A673 (cell line): ENCODE data around the gene MST1. TPM values are rescaled to one million over a fixed set of nuclear protein-coding genes. Genes with fewer than 3 reads are reported as not detected.

ENCODE experiments used
- BruUV-seq: library from RNA; stranded (reverse); fragments of 400-500 nt; replicated peaks from 2 replicates; lab custom pipeline; 2021; lab: Mats Ljungman, UMichigan
- CTCF ChIA-PET: fragments of 300-600 bp; sonication (Branson Sonifier 250); formaldehyde crosslinking; loops from one replicate; lab custom pipeline; 2022; ENCODE audit warnings: antibody characterized with exemption; lab: Charles Lee
- POLR2A ChIA-PET: fragments of 300-600 bp; sonication (Branson Sonifier 250); formaldehyde crosslinking; loops from one replicate; lab custom pipeline; 2022; ENCODE audit warnings: antibody characterized with exemption; ENCODE audit not compliant: low non-redundant PET; lab: Charles Lee
- DNase-seq: peaks from one replicate; pipeline ENCODE4 v3.0.0-alpha.2; 2015; ENCODE audit warnings: low spot score
- H3K27ac ChIP-seq: fragments of 200-600 bp; sonication (generic); 2 replicates; pipeline ENCODE4 v1.5.1; 2016; ENCODE audit warnings: mixed run types, low read depth, mild to moderate bottlenecking, mixed read lengths, antibody characterized with exemption, low read length; ENCODE audit not compliant: poor library complexity, severe bottlenecking
- H3K27me3 ChIP-seq: fragments of 200-600 bp; sonication (generic); replicated peaks from 2 replicates; pipeline ENCODE4 v1.6.1; 2017; ENCODE audit warnings: mixed run types, low read depth, mild to moderate bottlenecking, mixed read lengths, antibody characterized with exemption, low read length; ENCODE audit not compliant: insufficient read depth, poor library complexity
- H3K36me3 ChIP-seq: fragments of 200-600 bp; sonication (generic); 2 replicates; pipeline ENCODE4 v1.6.1; 2016; ENCODE audit warnings: mixed run types, mild to moderate bottlenecking, mixed read lengths, antibody characterized with exemption, low read length; ENCODE audit not compliant: insufficient read depth, poor library complexity, severe bottlenecking
- H3K4me1 ChIP-seq: fragments of 200-600 bp; sonication (generic); 2 replicates; pipeline ENCODE4 v1.6.1; 2017; ENCODE audit warnings: mixed run types, mild to moderate bottlenecking, mixed read lengths, antibody characterized with exemption, low read length; ENCODE audit not compliant: insufficient read depth, poor library complexity, severe bottlenecking
- H3K4me3 ChIP-seq: fragments of 200-600 bp; sonication (generic); 2 replicates; pipeline ENCODE4 v1.5.1; 2016; ENCODE audit warnings: low read depth, mixed run types, mild to moderate bottlenecking, mixed read lengths, low read length; ENCODE audit not compliant: poor library complexity, severe bottlenecking
- H3K9me3 ChIP-seq: fragments of 200-600 bp; sonication (generic); 2 replicates; pipeline ENCODE4 v1.6.1; 2016; ENCODE audit warnings: mixed run types, low read depth, mild to moderate bottlenecking, mixed read lengths, antibody characterized with exemption, low read length; ENCODE audit not compliant: poor library complexity, severe bottlenecking
- EZH2 ChIP-seq: fragments of 200-600 bp; sonication (generic); IDR thresholded peaks from 2 replicates; pipeline ENCODE4 v1.6.1; 2017; ENCODE audit warnings: borderline replicate concordance, low read depth, mild to moderate bottlenecking, mixed read lengths, antibody characterized with exemption, low read length; ENCODE audit not compliant: poor library complexity, severe bottlenecking
- intact Hi-C: fragments of 100-400 bp; cut with micrococcal nuclease; formaldehyde crosslinking; loops from one replicate; pipeline ENCODE4 v1.10.0; 2022; ENCODE audit not compliant: unreplicated experiment
- total RNA-seq: library from RNA; stranded (reverse); gene quantifications from 2 replicates; pipeline ENCODE4 v1.2.3, GENCODE V29; 2021
- TF ChIP-seq, protein P1 (sequence below): fragments of 300-800, 200-600 bp; sonication (generic); conservative IDR thresholded peaks from 2 replicates; pipeline ENCODE4 v1.5.1; 2017; ENCODE audit warnings: low read depth, mild to moderate bottlenecking, antibody characterized with exemption, low read length, moderate library complexity, mixed read lengths

The MST1 gene
- total RNA-seq, 1 experiment from 2014 or later, result 3.7 TPM

DNA sequence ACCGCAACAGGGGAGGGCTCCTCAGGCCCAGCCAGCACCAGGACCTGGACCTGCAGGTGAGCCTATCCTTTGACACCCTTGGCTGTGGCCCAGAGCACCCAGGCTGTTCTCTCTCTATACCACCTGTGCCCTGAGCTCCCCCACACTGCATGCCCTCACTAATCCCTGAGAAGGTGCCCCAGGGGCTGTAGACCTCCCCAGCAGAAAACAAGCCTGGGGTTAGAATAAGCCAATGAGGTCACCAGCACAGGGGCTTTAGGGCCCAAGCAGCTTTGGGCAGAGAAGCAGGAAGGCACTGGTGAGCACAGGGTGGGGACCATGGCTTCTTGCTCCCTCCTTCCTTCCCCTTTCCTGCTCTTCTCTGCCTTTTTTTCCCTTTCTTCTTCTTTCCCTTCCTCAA is 25.4 kb downstream of the MST1 start:
- CTCF ChIA-PET, result no interaction called here
- Histone ChIP-seq H3K4me3 (no peak overlapping the region), H3K4me1 (no peaks in the 10 kb centered on the region), H3K9me3 (no peaks in the 10 kb centered on the region), H3K27ac (no peak overlapping the region), H3K27me3 (no peaks in the 10 kb centered on the region), H3K36me3 (no peaks in the 10 kb centered on the region)
- TF ChIP-seq, protein P1, sequence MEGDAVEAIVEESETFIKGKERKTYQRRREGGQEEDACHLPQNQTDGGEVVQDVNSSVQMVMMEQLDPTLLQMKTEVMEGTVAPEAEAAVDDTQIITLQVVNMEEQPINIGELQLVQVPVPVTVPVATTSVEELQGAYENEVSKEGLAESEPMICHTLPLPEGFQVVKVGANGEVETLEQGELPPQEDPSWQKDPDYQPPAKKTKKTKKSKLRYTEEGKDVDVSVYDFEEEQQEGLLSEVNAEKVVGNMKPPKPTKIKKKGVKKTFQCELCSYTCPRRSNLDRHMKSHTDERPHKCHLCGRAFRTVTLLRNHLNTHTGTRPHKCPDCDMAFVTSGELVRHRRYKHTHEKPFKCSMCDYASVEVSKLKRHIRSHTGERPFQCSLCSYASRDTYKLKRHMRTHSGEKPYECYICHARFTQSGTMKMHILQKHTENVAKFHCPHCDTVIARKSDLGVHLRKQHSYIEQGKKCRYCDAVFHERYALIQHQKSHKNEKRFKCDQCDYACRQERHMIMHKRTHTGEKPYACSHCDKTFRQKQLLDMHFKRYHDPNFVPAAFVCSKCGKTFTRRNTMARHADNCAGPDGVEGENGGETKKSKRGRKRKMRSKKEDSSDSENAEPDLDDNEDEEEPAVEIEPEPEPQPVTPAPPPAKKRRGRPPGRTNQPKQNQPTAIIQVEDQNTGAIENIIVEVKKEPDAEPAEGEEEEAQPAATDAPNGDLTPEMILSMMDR, result no peak
- no peak for TF ChIP-seq EZH2
- intact Hi-C loops, result no loop called here
- DNase-seq, result no peak
- no TSS peak for BruUV-seq
- POLR2A ChIA-PET, result no interaction called here

DNA sequence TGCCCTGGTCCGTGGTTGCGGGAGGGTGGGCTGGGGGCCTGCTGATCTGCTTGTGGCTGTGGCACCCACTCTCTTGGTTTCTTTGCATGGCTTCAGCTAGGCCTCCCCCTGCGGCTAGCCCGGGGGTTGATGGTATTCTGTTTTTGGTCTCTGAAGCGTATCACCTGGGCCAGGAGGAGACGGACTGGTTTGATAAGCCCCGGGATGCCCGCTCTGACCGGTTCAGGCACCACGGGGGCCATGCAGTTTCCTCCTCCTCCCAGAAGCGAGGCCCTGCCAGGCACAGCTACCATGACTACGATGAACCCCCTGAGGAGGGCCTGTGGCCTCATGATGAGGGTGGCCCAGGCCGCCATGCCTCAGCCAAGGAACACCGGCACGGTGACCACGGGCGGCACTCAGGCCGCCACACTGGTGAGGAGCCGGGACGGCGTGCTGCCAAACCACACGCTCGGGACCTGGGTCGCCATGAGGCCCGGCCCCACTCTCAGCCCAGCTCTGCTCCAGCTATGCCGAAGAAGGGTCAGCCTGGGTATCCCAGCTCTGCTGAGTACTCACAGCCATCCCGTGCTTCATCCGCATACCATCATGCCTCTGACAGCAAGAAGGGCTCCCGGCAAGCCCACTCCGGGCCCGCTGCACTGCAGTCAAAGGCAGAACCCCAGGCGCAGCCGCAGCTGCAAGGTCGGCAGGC is 26.4 kb downstream of the MST1 start:
- TF ChIP-seq, protein P1, result no peak
- no peak for TF ChIP-seq EZH2
- Histone ChIP-seq H3K4me3 (no peak overlapping the region), H3K4me1 (no peaks in the 10 kb centered on the region), H3K9me3 (no peaks in the 10 kb centered on the region), H3K27ac (no peak overlapping the region), H3K27me3 (no peaks in the 10 kb centered on the region), H3K36me3 (no peaks in the 10 kb centered on the region)
- ChIA-PET CTCF (no interaction called here), POLR2A (no interaction called here)
- intact Hi-C loops, result no loop called here
- no peak for DNase-seq
- no TSS peak for BruUV-seq

DNA sequence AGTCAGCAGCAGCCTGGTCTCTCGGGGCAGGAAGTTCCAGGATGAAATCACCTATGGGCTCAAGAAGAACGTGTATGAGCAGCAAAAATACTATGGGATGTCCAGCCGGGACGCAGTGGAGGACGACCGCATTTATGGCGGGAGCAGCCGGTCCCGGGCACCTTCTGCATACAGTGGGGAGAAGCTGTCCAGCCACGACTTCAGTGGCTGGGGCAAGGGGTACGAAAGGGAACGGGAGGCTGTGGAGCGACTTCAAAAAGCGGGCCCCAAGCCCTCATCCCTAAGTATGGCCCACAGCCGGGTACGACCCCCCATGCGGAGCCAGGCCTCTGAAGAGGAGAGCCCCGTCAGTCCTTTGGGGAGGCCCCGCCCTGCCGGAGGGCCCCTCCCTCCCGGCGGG is 27.3 kb downstream of the MST1 start:
- Histone ChIP-seq H3K4me1 (no peaks in the 10 kb centered on the region), H3K27me3 (no peaks in the 10 kb centered on the region), H3K27ac (no peak overlapping the region), H3K36me3 (no peaks in the 10 kb centered on the region), H3K9me3 (no peaks in the 10 kb centered on the region), H3K4me3 (no peak overlapping the region)
- ChIA-PET CTCF (no interaction called here), POLR2A (no interaction called here)
- BruUV-seq, result no TSS peak
- no peak for TF ChIP-seq EZH2
- TF ChIP-seq, protein P1, result no peak
- no peak for DNase-seq
- intact Hi-C loops, result no loop called here
